Vagina (tissue), 2 donors: ENCODE measurements around the gene GUCY1B1.

Source experiments
- CTCF ChIP-seq, 3 experiments: fragments of 450-650 bp in 2 of 3; fragments of 200-600 bp in 1 of 3; sonication (generic) in 1 of 3; IDR thresholded peaks; one replicate each; pipeline ENCODE4 v1.5.1; 2017 to 2019; ENCODE audit warnings: antibody characterized with exemption in 3 of 3, mild to moderate bottlenecking in 2 of 3, moderate library complexity in 2 of 3
- POLR2A ChIP-seq, 2 donors: fragments of 450-650 bp; IDR thresholded peaks; one replicate each; pipeline ENCODE4 v1.6.1; 2017; ENCODE audit warnings: antibody characterized with exemption in 2 of 2, mild to moderate bottlenecking in 2 of 2, moderate library complexity in 2 of 2

GRCh38 chr4:155799794-155800123 is 40.9 kb downstream of the GUCY1B1 start:
- TF ChIP-seq CTCF (IDR thresholded peaks at IDR 0.05) (no peak), POLR2A (IDR thresholded peaks at IDR 0.05) (no peak)
